GM12892 (cell line): ENCODE data around the gene CDH4.

Experiments used
- POLR2A ChIP-seq: IDR thresholded peaks from 2 replicates; pipeline ENCODE4 v1.6.1; 2011; ENCODE audit warnings: low read depth, low read length, control low read depth
- POLR2AphosphoS5 ChIP-seq: IDR thresholded peaks from 2 replicates; pipeline ENCODE4 v1.6.1; 2011; ENCODE audit warnings: low read depth, low read length, control low read depth
- TAF1 ChIP-seq: IDR thresholded peaks from 2 replicates; pipeline ENCODE4 v1.6.1; 2011; ENCODE audit warnings: low read depth, mild to moderate bottlenecking, control low read depth, low read length, borderline replicate concordance

GRCh38 chr20:61797971-61798411 is 545.9 kb downstream of the CDH4 start:
- TF ChIP-seq POLR2A (no peak), TAF1 (no peak), POLR2AphosphoS5 (no peak)
